Central memory CD8-positive, alpha-beta T cell (primary cell): ENCODE data around the gene SNAPC4.

Experiments
- ATAC-seq: fragments of 150-1000 bp; cut with Tn5 transposase; replicated peaks from 2 replicates; pipeline ENCODE4 v1.10.0; 2022; ENCODE audit warnings: mild to moderate bottlenecking, moderate FRiP score, moderate number of reproducible peaks; ENCODE audit not compliant: poor library complexity, severe bottlenecking; ENCODE audit errors: extremely low read depth
- DNase-seq, 2 donors: peaks; one replicate each; pipeline ENCODE4 v3.0.0; 2021; ENCODE audit warnings: low spot score in 2 of 2
- H3K27ac Mint-ChIP-seq: one replicate; pipeline ENCODE4 v1.8.0; 2022; ENCODE audit warnings: low read depth, mild to moderate bottlenecking, moderate library complexity, mixed read lengths
- H3K27me3 Mint-ChIP-seq: one replicate; pipeline ENCODE4 v1.8.0; 2022; ENCODE audit warnings: mixed read lengths
- H3K36me3 Mint-ChIP-seq: one replicate; pipeline ENCODE4 v1.8.0; 2022; ENCODE audit warnings: mild to moderate bottlenecking, moderate library complexity, mixed read lengths; ENCODE audit not compliant: insufficient read depth
- H3K4me1 Mint-ChIP-seq: one replicate; pipeline ENCODE4 v1.8.0; 2022; ENCODE audit warnings: mixed read lengths
- H3K4me3 Mint-ChIP-seq: one replicate; pipeline ENCODE4 v1.8.0; 2022; ENCODE audit warnings: mild to moderate bottlenecking, moderate library complexity, mixed read lengths
- H3K9me3 Mint-ChIP-seq: one replicate; pipeline ENCODE4 v1.8.0; 2022; ENCODE audit warnings: mixed read lengths

Gene SNAPC4

DNA sequence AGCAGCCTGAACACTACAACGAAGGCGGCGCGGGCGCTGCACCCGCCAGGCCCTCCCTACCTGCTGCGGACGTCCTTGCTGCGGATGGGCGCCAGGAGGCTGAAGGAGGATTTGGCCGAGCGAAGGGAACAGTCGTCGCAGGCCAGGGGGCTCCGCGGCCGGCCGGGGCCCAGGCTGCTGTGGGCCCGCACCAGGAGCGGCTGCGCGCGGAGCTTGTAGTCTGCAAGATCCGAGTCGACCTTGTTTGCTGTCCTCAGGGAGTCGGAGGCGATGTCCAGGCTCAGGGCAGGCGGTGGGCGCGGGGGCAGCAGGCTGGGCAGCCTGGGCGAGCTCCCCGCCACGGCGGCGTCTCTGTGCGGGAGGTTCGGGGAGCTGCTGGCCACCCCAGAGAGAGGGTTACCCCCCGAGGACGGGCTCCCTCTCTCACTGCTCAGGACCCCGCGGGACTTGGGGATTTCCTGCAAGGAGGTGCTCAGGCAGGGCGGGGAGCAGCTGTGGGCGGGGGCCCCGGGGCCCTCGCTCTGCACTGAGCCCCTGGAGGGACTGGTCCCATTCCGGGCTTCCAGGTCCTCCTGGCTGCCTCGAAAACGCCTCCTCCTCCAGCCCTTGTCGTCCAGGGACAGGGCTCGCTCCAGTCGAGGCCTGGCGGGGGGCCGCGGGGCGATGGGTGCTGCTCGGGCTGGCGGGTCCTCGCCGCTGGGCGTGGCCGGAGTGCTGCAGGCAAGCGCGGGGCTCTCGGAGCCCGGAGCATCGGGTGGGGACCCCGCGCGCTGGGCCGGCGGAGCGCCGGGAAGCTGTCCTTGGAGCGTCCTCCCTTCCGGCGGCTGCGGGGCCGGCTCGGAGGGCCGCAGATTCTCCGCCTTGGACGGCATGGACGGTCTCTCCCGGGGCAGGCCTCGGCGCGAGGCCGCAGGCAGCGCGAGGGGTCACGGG is 38.8 kb upstream of the SNAPC4 start:
- H3K9me3 Mint-ChIP-seq, result no peaks in the 10 kb centered on the region
- H3K4me1 Mint-ChIP-seq, result peaks cover 27% of the 10 kb centered on the region
- DNase-seq, result peak; percentile 26 to 32
- no peaks in the 10 kb centered on the region for H3K27me3 Mint-ChIP-seq
- H3K27ac Mint-ChIP-seq, result peak overlapping the region; percentile 76
- peak overlapping the region; percentile 85 for H3K4me3 Mint-ChIP-seq
- peak; percentile 80 for ATAC-seq
- H3K36me3 Mint-ChIP-seq, result peaks cover 26% of the 10 kb centered on the region

DNA sequence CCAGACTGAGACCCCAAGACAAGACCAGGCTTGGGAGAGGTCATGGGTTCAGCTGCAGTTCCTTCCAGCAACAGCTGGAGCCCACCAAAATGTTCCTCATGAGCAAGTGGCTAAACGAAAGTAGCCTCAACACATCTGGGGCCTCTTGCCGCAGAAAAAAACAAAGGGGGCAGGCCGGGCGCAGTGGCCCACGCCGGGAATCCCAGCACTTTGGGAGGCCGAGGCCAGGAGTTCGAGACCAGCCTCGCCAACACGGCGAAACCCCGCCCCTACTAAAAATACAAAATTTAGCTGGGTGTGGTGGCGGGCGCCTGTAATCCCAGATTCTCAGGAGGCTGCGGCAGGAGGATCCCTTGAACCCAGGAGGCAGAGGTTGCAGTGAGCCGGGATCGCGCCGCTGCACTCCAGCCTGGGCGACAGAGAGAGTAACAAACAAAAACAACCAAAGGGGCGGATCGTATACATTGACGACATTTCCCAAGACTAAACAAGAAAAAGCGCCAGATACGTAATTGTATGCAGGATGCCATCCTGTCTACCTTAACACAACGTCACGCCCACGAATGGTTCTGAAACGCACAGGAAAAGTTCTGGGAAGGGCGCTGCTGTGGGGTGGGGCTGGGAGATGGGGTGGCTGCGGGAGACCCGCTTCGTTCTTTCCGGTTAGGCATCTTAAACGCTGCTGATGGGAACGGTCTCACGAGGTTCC is 38.0 kb upstream of the SNAPC4 start:
- H3K4me3 Mint-ChIP-seq, result peak overlapping the region; percentile 85
- peaks cover 24% of the 10 kb centered on the region for H3K36me3 Mint-ChIP-seq
- H3K27ac Mint-ChIP-seq, result peak overlapping the region; percentile 76
- no peaks in the 10 kb centered on the region for H3K9me3 Mint-ChIP-seq
- peak; percentile 8 for ATAC-seq
- no peaks in the 10 kb centered on the region for H3K27me3 Mint-ChIP-seq
- DNase-seq, result no peak
- peaks cover 27% of the 10 kb centered on the region for H3K4me1 Mint-ChIP-seq

DNA sequence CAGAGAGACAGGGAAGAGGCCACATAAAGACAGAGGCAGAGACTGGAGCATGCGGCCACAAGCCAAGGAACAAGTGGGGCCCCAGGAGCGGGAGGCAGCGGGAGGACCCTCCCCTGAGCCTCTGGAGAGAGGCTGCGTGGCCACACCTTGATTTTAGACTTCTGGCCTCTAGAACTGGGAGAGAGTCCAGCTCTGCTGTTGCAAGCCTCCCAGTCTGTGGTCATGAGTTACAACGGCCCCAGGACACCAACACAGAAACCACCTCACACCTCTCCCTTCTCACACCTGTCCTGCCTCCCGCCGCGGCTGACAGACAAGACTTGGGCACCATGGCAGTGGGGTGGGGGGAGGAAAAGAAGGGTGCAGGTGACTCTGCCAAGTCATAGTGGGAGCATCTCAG is 37.5 kb upstream of the SNAPC4 start:
- H3K9me3 Mint-ChIP-seq, result no peaks in the 10 kb centered on the region
- peaks cover 23% of the 10 kb centered on the region for H3K36me3 Mint-ChIP-seq
- H3K27ac Mint-ChIP-seq, result peak overlapping the region; percentile 76
- peaks cover 27% of the 10 kb centered on the region for H3K4me1 Mint-ChIP-seq
- peak overlapping the region; percentile 85 for H3K4me3 Mint-ChIP-seq
- DNase-seq (no peak), ATAC-seq (no peak)
- no peaks in the 10 kb centered on the region for H3K27me3 Mint-ChIP-seq

DNA sequence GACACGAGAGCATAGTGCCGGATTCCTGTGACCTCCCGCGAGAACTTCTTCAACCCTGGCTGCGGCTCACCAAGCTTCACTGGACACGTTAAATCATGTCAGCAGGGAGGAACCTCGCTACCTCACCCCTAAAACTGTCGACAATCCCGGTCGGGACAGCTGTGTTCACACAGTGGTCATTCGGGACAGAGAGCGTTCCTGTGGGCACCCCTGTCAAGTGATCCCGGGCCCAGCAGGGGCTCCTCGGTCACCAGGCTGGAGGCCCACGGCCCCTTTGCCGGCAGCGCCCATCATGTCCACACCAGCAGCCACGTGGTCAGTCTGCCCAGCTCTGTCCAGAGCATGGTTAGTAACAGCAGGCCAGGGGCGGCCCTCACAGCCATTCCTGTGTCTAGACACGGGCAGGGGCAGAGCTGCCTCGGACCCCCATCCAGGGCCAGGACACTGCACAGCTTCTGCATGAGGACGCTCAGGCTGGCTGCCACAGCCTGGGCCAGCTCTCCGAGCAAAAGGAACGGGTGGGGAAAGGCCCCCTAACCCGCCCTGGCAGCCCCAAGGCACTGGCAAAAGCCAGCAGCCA is 36.2 kb upstream of the SNAPC4 start:
- no peaks in the 10 kb centered on the region for H3K9me3 Mint-ChIP-seq
- DNase-seq (no peak), ATAC-seq (no peak)
- peaks cover 16% of the 10 kb centered on the region for H3K36me3 Mint-ChIP-seq
- no peak overlapping the region for H3K27ac Mint-ChIP-seq
- peak overlapping the region; percentile 85 for H3K4me3 Mint-ChIP-seq
- no peaks in the 10 kb centered on the region for H3K27me3 Mint-ChIP-seq
- peaks cover 27% of the 10 kb centered on the region for H3K4me1 Mint-ChIP-seq

DNA sequence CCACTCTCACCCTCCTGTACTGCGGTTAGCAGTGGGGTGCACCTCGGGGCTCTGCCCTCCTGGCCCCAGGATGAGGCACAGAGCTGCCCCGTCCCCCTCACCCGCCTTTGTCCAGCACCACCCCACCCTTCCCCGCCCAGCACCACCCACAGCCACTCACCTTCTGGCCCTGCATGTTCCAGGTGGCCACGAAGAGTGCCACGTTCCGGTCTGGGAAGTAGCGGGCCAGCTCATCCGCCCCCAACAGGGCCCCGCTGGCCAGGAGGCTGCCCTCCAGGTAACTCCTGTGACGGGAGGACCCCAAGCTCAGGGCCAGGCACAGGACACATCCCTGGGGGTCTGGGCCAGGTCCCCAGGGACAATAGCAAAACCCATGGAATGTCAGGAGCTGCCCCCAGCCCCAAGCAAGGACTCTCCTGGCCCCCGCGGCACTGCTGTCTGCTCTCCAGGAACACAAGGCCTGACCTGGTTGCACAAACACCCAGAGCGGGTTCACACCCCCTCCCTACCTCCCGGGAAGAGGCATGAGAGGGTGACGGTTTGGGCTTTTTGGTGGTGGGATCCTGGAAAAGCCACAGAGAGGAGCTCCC is 34.7 kb upstream of the SNAPC4 start:
- Mint-ChIP-seq H3K4me1 (peaks cover 27% of the 10 kb centered on the region), H3K4me3 (no peak overlapping the region), H3K9me3 (no peaks in the 10 kb centered on the region), H3K36me3 (peaks cover 15% of the 10 kb centered on the region), H3K27me3 (no peaks in the 10 kb centered on the region), H3K27ac (no peak overlapping the region)
- DNase-seq (no peak), ATAC-seq (no peak)

DNA sequence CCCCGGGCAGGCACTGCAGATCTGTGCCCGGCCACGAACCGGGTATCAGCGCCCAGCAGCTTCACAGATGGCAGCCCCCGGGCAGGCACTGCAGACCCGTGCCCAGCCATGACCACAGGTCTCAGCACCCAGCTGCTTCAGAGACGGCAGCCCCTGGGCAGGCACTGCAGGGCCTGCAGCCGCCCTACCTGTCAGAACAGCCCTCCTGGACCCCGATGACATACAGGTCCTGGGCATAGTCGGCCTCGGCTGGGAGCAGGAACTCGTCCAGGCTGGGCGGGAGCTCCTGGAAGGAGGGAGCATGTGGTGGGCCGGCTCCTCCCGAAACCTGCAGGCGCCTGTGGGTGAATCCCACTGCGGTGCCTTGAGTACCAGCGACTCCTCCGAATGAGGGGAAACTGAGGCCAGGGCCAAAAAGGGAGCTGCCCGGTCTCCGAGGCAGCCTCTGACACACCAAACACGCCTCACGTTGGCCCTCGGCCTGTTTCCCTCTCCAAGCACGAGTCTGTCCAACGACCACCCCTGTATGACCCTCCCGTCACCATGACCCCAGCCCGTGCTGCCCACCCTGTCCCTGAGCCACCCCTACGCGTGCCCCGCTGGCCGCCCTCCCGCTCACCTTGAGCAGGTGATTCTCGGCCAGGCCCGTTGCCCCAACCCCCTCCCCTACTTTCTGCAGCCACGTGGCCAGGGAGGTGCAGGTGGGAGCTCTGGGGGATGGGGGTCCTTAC is 34.0 kb upstream of the SNAPC4 start:
- ATAC-seq (no peak), DNase-seq (no peak)
- Mint-ChIP-seq H3K4me3 (no peak overlapping the region), H3K9me3 (no peaks in the 10 kb centered on the region), H3K36me3 (peaks cover 15% of the 10 kb centered on the region), H3K27me3 (no peaks in the 10 kb centered on the region), H3K4me1 (peaks cover 27% of the 10 kb centered on the region), H3K27ac (no peak overlapping the region)

DNA sequence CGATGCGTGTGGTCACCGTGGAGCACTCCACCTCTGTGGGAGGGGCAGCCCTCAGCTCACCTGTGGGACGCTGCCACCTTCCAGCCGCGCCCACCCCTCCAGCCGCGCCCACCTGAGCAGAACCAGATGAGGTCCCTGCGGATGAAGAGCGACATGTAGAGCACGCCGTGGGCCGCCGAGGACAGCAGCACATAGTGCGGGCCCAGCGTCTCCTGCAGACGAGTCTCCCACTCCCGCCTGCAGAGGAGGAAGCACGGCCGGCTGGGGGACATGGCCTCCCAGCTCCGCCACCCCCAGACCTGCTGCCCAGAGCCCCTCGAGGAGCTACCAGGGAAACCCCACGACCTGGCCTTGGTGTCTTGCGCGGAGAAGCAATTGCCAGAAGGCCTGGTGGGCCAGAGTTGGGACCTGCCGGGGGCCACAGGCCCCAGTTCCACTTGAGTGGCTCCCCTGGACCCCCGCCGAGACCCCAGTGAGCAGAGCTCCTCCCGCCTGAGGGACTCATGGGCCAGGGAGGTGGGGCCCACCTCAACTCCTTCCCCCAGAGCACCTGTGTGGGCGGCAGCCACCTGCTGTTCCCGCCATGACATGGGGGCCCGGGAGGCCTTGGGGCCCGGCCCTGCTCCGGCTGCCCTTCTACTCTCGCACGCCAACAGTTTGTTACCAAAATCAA is 33.2 kb upstream of the SNAPC4 start:
- peaks cover 24% of the 10 kb centered on the region for H3K4me1 Mint-ChIP-seq
- no peak for DNase-seq
- no peaks in the 10 kb centered on the region for H3K9me3 Mint-ChIP-seq

DNA sequence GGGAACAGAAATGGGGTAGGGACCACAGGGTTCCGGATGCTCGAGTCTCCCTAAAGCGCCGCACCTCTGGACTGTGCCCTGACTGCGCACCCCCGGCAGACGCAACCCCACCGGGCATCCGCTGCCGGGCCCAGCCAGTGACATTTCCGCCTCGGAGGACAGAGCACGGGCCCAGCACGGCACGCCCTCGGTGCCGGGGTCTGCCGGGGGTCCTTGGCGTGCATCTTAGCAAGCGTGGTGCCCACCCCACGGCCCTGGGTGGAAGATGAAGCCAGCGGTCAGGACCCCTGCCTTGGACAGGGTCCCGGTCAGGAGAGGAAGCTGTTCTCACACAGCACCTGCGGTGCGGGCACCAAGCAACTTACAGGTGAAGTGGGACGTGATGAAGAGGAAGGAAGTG is 32.6 kb upstream of the SNAPC4 start:
- Mint-ChIP-seq H3K4me3 (no peak overlapping the region), H3K27me3 (no peaks in the 10 kb centered on the region), H3K9me3 (no peaks in the 10 kb centered on the region), H3K36me3 (peaks cover 18% of the 10 kb centered on the region), H3K4me1 (peaks cover 20% of the 10 kb centered on the region), H3K27ac (no peak overlapping the region)
- ATAC-seq (no peak), DNase-seq (no peak)

More for the DNA sequence above, 33.2 kb upstream of the SNAPC4 start:
- no peaks in the 10 kb centered on the region for H3K27me3 Mint-ChIP-seq
- H3K4me3 Mint-ChIP-seq, result no peak overlapping the region
- peaks cover 17% of the 10 kb centered on the region for H3K36me3 Mint-ChIP-seq
- ATAC-seq, result no peak
- no peak overlapping the region for H3K27ac Mint-ChIP-seq

DNA sequence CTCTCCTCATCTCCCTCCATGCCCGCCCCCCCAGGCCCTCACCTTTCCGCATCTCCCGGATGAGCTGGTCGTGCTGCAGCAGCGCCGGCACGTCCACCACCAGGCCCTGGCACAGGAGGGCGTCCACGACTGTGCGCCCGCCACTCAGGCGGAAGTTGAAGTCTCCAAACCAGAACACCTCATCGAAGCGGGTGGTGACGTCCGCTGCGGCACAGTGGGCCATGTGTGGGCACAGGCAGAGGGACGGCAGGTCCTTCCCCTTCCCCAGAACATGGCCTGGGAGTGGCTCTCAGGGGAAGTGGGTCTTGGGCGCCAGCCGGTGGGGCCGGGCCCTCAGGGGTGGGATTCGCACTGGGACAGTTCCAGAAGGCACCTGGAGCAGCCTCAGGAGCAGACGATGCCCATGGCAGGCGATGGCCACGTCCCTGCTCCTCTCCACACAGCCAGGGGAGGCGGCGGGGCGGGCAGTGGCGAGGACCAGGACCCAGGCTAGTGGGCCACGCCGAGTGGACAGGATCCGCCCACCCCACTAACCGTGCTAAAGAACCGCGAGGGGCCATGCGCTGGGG is 31.9 kb upstream of the SNAPC4 start:
- H3K27ac Mint-ChIP-seq, result no peak overlapping the region
- no peak for ATAC-seq
- peaks cover 13% of the 10 kb centered on the region for H3K4me1 Mint-ChIP-seq
- no peaks in the 10 kb centered on the region for H3K27me3 Mint-ChIP-seq
- H3K36me3 Mint-ChIP-seq, result peaks cover 18% of the 10 kb centered on the region
- DNase-seq, result no peak
- H3K4me3 Mint-ChIP-seq, result no peak overlapping the region
- H3K9me3 Mint-ChIP-seq, result no peaks in the 10 kb centered on the region

DNA sequence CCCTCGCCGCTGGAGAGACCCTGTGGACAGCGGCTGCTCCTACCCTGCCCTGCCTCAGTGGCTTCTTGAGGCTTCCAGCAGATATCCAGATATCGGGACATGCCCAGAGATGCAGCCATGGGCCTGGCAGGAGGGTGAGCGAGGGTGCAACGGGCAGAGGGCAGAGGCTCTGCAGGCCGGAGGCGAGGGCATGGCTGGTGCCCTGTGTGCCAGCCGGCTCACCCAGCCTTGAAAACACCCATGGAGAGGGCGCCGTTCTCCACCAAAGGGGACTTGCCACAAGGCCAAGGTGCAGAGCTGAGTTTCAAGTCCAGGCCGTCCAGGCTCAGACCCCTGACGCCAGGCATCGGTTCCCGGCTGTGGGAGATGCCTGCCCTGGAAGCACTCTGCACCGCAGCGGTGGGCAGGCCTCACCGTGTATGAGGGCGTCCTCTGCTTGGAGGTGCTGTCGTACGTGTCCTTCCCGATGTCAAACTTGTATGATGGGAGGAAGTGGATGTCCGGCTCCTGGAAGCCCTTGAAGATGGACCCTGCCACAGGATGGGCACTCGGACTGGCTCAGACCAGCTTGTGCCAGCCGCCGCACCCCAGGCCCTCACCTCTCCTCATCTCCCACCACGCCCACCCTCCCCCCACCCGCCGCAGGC is 30.7 kb upstream of the SNAPC4 start:
- no peak overlapping the region for H3K4me3 Mint-ChIP-seq
- ATAC-seq, result no peak
- no peak for DNase-seq
- peaks cover 18% of the 10 kb centered on the region for H3K36me3 Mint-ChIP-seq
- peaks cover 1% of the 10 kb centered on the region for H3K4me1 Mint-ChIP-seq
- no peaks in the 10 kb centered on the region for H3K9me3 Mint-ChIP-seq
- no peaks in the 10 kb centered on the region for H3K27me3 Mint-ChIP-seq
- H3K27ac Mint-ChIP-seq, result peak overlapping the region; percentile 41
